NOMO-1 (cell line): ENCODE data around the gene KIRREL1.

Experiments
- DNase-seq, 2 experiments: peaks; one replicate each; lab custom pipeline; 2025; ENCODE audit not compliant: unreplicated experiment in 2 of 2; lab: John Stamatoyannopoulos, UW

The KIRREL1 gene

GRCh38 chr1:157993147-157993917, at the start of gene KIRREL1:
TSS of gene KIRREL1 (plus strand) at chr1:157993645. CDS start at chr1:157993677, 32 bp downstream.
- DNase-seq, result no peak

- DNase-seq, result peak; percentile 25 to 89
Observed at GRCh38 chr1:157944663-157945280, 48.7 kb upstream of the KIRREL1 start.

- DNase-seq, result peak; percentile 40 to 60
Observed at GRCh38 chr1:157948312-157949073, 45.0 kb upstream of the KIRREL1 start.

GRCh38 chr1:157949074-157949354, 44.4 kb upstream of the KIRREL1 start:
- DNase-seq, result no peak

- DNase-seq, result no peak
Observed at GRCh38 chr1:157951230-157951629, 42.2 kb upstream of the KIRREL1 start.

- DNase-seq, result peak; percentile 7 to 22
Observed at GRCh38 chr1:157952601-157953000, 40.8 kb upstream of the KIRREL1 start.

GRCh38 chr1:157955221-157955620, 38.2 kb upstream of the KIRREL1 start:
- DNase-seq, result no peak

- peak; percentile 72 to 93 for DNase-seq
Observed at GRCh38 chr1:157955857-157956256, 37.6 kb upstream of the KIRREL1 start.

GRCh38 chr1:157956732-157957131, 36.7 kb upstream of the KIRREL1 start:
- DNase-seq, result peak; percentile 51 to 65

GRCh38 chr1:157958263-157958662, 35.2 kb upstream of the KIRREL1 start:
- DNase-seq, result no peak

- no peak for DNase-seq
Observed at GRCh38 chr1:157959750-157960149, 33.7 kb upstream of the KIRREL1 start.

- no peak for DNase-seq
Observed at GRCh38 chr1:157960773-157961172, 32.7 kb upstream of the KIRREL1 start.

- DNase-seq, result peak in 1 of 2 experiments; percentile 11
Observed at GRCh38 chr1:157961805-157962762, 31.4 kb upstream of the KIRREL1 start.

GRCh38 chr1:157963713-157964112, 29.7 kb upstream of the KIRREL1 start:
- peak; percentile 21 to 44 for DNase-seq

- DNase-seq, result no peak
Observed at GRCh38 chr1:157965584-157965983, 27.9 kb upstream of the KIRREL1 start.

- no peak for DNase-seq
Observed at GRCh38 chr1:157966031-157966537, 27.4 kb upstream of the KIRREL1 start.

GRCh38 chr1:157967205-157967604, 26.2 kb upstream of the KIRREL1 start:
- no peak for DNase-seq

- peak; percentile 24 to 47 for DNase-seq
Observed at GRCh38 chr1:157968508-157968907, 24.9 kb upstream of the KIRREL1 start.

- no peak for DNase-seq
Observed at GRCh38 chr1:157968946-157969345, 24.5 kb upstream of the KIRREL1 start.
